Vagina (tissue), 2 donors: ENCODE measurements around the gene LY6G6C. TPM values are rescaled to one million over a fixed set of nuclear protein-coding genes. Genes with fewer than 3 reads are reported as not detected.
A peak's percentile ranks its signal among the peaks of the same experiment; 100 is the strongest.

ENCODE experiments used
- DNase-seq, 2 donors: peaks; one replicate each; pipeline ENCODE4 v3.0.0-alpha.2; 2017; ENCODE audit errors: extremely low spot score in 2 of 2
- H3K27ac ChIP-seq: fragments of 200-600 bp; sonication (generic); one replicate; pipeline ENCODE4 v1.5.1; 2019
- H3K27me3 ChIP-seq: fragments of 200-600 bp; sonication (generic); one replicate; pipeline ENCODE4 v1.5.1; 2019
- H3K36me3 ChIP-seq, 2 donors: fragments of 200-600 bp; sonication (generic); one replicate each; pipeline ENCODE4 v1.5.1; 2017 to 2019
- H3K4me1 ChIP-seq: fragments of 200-600 bp; sonication (generic); one replicate; pipeline ENCODE4 v1.5.1; 2019
- H3K4me3 ChIP-seq, 2 donors: fragments of 200-600 bp; sonication (generic); 1 replicate in 1 of 2; 2 replicates in 1 of 2; pipeline ENCODE4 v1.5.1; 2016 to 2019
- H3K9me3 ChIP-seq: fragments of 200-600 bp; sonication (generic); one replicate; pipeline ENCODE4 v1.5.1; 2019
- POLR2A ChIP-seq, 2 donors: fragments of 450-650 bp; IDR thresholded peaks; one replicate each; pipeline ENCODE4 v1.6.1; 2017; ENCODE audit warnings: antibody characterized with exemption in 2 of 2, mild to moderate bottlenecking in 2 of 2, moderate library complexity in 2 of 2
- POLR2AphosphoS5 ChIP-seq, 2 donors: sonication (generic); formaldehyde crosslinking; IDR thresholded peaks; one replicate each; pipeline ENCODE4 v1.9.0; 2017; ENCODE audit warnings: antibody characterized with exemption in 2 of 2, mild to moderate bottlenecking in 2 of 2, low read depth in 1 of 2; ENCODE audit not compliant: insufficient read depth in 1 of 2
- intact Hi-C: fragments of 100-400 bp; cut with DNase I; formaldehyde crosslinking; loops from one replicate; pipeline ENCODE4 v1.15.1; 2023
- total RNA-seq: library from RNA; depleted of rRNA; stranded (reverse); fragments of >200 nt; gene quantifications from one replicate; pipeline ENCODE4 v1.2.3, GENCODE V29; 2016
- TF ChIP-seq, protein P1 (sequence below), 3 experiments: fragments of 450-650 bp in 2 of 3; fragments of 200-600 bp in 1 of 3; sonication (generic) in 1 of 3; IDR thresholded peaks; one replicate each; pipeline ENCODE4 v1.5.1; 2017 to 2019; ENCODE audit warnings: antibody characterized with exemption in 3 of 3, mild to moderate bottlenecking in 2 of 3, moderate library complexity in 2 of 3

The LY6G6C gene
- total RNA-seq, 1 donor from 2014 or later: not detected

DNA sequence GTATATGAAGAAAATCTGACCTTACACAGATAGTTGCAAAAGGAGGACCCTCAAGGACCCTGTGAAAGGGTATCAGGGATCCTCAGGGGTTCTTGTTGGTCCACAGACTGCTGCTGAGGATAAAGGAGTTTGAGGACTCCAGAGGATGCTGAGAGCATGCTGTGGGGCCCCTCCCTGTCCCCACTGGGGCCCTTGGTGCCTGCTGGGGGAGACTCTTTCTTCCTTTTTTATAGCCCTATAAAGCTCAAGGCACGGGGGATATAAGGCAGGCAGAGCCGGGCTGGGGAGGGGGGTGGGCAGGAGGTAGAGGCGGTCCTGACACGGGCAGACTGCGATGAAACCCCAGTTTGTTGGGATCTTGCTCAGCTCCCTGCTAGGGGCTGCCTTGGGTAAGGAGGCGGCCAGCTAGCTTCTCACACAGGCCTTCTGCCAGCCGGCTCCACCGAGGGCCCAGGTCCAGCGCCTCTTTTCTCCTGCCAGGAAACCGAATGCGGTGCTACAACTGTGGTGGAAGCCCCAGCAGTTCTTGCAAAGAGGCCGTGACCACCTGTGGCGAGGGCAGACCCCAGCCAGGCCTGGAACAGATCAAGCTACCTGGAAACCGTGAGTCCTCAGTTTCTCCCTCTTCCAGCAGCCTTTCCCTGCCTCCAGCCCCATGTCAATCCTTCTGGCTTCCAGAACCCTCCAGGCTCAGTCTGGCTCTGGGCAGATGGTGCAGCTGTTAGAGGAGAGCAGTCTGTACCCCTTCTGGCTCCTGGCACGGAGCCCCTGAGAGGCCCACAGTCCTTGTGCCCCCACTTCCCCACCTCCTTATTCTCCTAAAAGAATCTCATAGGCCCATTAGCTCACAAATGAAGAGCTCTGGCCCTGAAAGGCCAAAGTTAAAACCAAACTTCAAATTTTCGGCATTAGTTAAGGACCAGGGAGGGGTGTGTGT, 6.3 kb downstream of the LY6G6C start, which contains the start of gene LY6G6D:
Gene LY6G6D (plus strand): TSS at position 327 of the 937 bp plus-strand sequence. CDS start 8 bp downstream, at position 335.
- DNase-seq: no peak
- peaks cover 21% of the 10 kb centered on the region for H3K4me1 ChIP-seq
- peak within 1 kb of the TSS; percentile 43 for H3K27ac ChIP-seq

DNA sequence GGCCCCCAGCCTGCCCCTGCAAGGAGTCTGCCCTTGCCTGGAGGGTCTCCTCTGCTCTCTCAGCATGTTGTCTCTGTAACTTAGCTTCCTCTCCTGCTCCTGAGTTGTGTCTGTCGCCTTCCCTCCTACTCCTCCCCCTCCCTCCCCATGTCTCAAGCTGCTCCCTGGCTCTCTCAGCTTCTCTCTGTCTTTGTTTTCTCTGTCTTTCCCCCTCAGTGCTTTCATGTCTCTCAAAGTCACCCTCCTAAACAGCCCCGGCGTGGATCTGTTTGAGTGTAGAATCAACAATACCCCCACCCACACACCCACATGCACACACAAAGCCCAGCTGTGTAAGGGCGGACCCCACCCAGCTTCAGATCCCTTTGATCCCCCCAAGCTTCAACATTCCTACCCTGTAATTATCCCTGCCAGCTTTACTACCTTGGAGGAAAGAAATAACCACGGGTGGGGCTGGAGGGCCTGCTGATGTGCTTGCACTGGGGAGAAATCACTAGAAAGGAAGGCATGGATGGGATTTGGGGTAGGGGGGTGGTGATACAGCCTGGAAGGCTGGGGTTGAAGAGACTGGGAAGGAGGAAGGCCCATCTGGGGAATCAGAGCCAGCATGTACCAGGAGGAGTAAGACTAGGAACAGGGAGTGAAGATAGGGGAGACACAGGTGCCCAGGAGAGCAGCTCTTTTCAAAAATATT, 7.4 kb downstream of the LY6G6C start:
- Histone ChIP-seq H3K4me3 (no peak overlapping the region), H3K27ac (peak overlapping the region; percentile 22), H3K9me3 (no peaks in the 10 kb centered on the region), H3K4me1 (peaks cover 21% of the 10 kb centered on the region), H3K27me3 (no peaks in the 10 kb centered on the region), H3K36me3 (no peaks in the 10 kb centered on the region)
- DNase-seq: no peak
- TF ChIP-seq POLR2AphosphoS5 (IDR thresholded peaks at IDR 0.05; ENCODE audit: insufficient read depth in 1 of 2, low read depth in 1 of 2) (no peak), POLR2A (IDR thresholded peaks at IDR 0.05) (no peak)
- TF ChIP-seq, protein P1, sequence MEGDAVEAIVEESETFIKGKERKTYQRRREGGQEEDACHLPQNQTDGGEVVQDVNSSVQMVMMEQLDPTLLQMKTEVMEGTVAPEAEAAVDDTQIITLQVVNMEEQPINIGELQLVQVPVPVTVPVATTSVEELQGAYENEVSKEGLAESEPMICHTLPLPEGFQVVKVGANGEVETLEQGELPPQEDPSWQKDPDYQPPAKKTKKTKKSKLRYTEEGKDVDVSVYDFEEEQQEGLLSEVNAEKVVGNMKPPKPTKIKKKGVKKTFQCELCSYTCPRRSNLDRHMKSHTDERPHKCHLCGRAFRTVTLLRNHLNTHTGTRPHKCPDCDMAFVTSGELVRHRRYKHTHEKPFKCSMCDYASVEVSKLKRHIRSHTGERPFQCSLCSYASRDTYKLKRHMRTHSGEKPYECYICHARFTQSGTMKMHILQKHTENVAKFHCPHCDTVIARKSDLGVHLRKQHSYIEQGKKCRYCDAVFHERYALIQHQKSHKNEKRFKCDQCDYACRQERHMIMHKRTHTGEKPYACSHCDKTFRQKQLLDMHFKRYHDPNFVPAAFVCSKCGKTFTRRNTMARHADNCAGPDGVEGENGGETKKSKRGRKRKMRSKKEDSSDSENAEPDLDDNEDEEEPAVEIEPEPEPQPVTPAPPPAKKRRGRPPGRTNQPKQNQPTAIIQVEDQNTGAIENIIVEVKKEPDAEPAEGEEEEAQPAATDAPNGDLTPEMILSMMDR (IDR thresholded peaks at IDR 0.05): no peak
- intact Hi-C loops: no loop called here

More for the DNA sequence above, 6.3 kb downstream of the LY6G6C start, which contains the start of gene LY6G6D:
- H3K9me3 ChIP-seq: no peaks in the 10 kb centered on the region
- H3K4me3 ChIP-seq: no peak within 1 kb of the TSS
- H3K36me3 ChIP-seq: no peaks in the 10 kb centered on the region
- no peaks in the 10 kb centered on the region for H3K27me3 ChIP-seq
- TF ChIP-seq, protein P1 (IDR thresholded peaks at IDR 0.05): no peak
- no peak for TF ChIP-seq POLR2AphosphoS5 (IDR thresholded peaks at IDR 0.05; ENCODE audit: insufficient read depth in 1 of 2, low read depth in 1 of 2)
- TF ChIP-seq POLR2A (IDR thresholded peaks at IDR 0.05): no peak
- intact Hi-C loops: no loop called here

DNA sequence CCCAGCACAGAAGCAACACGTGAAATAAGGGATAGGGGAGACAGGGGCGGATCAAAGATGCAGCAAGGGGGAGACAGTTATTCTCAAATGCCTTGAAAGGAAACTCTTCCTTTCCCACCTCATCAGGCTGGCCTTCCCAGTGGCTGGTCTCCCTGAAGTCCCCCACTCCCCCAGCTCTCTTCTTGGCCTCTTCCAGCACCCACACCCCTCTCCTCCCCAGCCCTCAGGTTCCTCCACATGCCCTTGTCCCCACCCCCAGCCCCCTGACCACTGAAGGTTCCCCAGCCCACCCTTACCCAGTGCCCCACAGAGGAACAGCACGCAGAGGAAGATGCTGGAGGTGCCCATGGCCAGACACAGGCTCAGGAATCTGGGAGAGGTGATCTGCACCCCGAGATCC, 8.1 kb downstream of the LY6G6C start:
- H3K4me3 ChIP-seq: no peak overlapping the region
- no peak overlapping the region for H3K27ac ChIP-seq
- no peaks in the 10 kb centered on the region for H3K27me3 ChIP-seq
- TF ChIP-seq, protein P1 (IDR thresholded peaks at IDR 0.05): no peak
- TF ChIP-seq POLR2A (IDR thresholded peaks at IDR 0.05) (no peak), POLR2AphosphoS5 (IDR thresholded peaks at IDR 0.05; ENCODE audit: insufficient read depth in 1 of 2, low read depth in 1 of 2) (no peak)
- peaks cover 14% of the 10 kb centered on the region for H3K4me1 ChIP-seq
- no peaks in the 10 kb centered on the region for H3K9me3 ChIP-seq
- DNase-seq: no peak
- H3K36me3 ChIP-seq: no peaks in the 10 kb centered on the region
- intact Hi-C loops: no loop called here

DNA sequence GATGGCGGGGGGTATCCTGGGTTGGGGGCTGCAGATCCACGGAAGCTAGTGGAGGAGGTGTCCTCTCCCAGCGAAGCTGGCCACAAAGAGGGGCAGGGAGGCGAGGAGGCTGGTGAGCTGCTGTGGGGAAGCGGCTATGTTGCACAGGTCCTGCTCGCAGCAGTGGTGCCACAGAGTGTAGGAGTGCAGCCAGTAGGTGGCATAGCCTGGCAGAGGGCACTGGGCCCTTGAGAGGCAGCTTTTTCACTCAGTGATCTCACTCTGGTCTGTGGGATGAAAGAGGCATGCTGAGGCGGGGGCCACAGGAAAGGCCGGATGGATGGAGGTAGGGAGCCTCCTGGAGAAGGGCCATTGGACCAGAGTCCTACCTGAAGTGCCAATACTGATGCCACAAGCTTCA, 9.2 kb downstream of the LY6G6C start:
- H3K27me3 ChIP-seq: no peaks in the 10 kb centered on the region
- no peak for TF ChIP-seq POLR2AphosphoS5 (IDR thresholded peaks at IDR 0.05; ENCODE audit: insufficient read depth in 1 of 2, low read depth in 1 of 2)
- TF ChIP-seq, protein P1 (IDR thresholded peaks at IDR 0.05): no peak
- TF ChIP-seq POLR2A (IDR thresholded peaks at IDR 0.05): no peak
- H3K4me1 ChIP-seq: peaks cover 14% of the 10 kb centered on the region
- H3K27ac ChIP-seq: no peak overlapping the region
- H3K36me3 ChIP-seq: no peaks in the 10 kb centered on the region
- H3K4me3 ChIP-seq: no peak overlapping the region
- no peak for DNase-seq
- no peaks in the 10 kb centered on the region for H3K9me3 ChIP-seq
- intact Hi-C loops: no loop called here
